H9 (cell line): ENCODE measurements around the gene MSH3. TPM values are rescaled to one million over a fixed set of nuclear protein-coding genes. Genes with fewer than 3 reads are reported as not detected.

Experiments
- DNase-seq: peaks from one replicate; pipeline ENCODE4 v3.0.0-alpha.2; 2017
- H2AFZ ChIP-seq: one replicate; pipeline ENCODE4 v1.6.1; 2013; ENCODE audit warnings: mild to moderate bottlenecking, low read length, control low read depth, moderate library complexity
- H2AK5ac ChIP-seq: 2 replicates; pipeline ENCODE4 v1.6.1; 2013; ENCODE audit warnings: low read length, control low read depth, mixed read lengths; ENCODE audit not compliant: insufficient read length
- H2BK120ac ChIP-seq: one replicate; pipeline ENCODE4 v1.6.1; 2013; ENCODE audit warnings: low read depth, mild to moderate bottlenecking, low read length, control low read depth, inconsistent platforms; ENCODE audit not compliant: poor library complexity, severe bottlenecking
- H2BK12ac ChIP-seq: 2 replicates; pipeline ENCODE4 v1.6.1; 2013; ENCODE audit warnings: low read length, control low read depth, mixed read lengths, low read depth; ENCODE audit not compliant: insufficient read length
- H2BK15ac ChIP-seq: 2 replicates; pipeline ENCODE4 v1.6.1; 2013; ENCODE audit warnings: low read depth, low read length, control low read depth
- H2BK20ac ChIP-seq: one replicate; pipeline ENCODE4 v1.6.1; 2013; ENCODE audit warnings: low read depth, mild to moderate bottlenecking, low read length, control low read depth, inconsistent platforms; ENCODE audit not compliant: poor library complexity, severe bottlenecking
- H2BK5ac ChIP-seq: 2 replicates; pipeline ENCODE4 v1.6.1; 2013; ENCODE audit warnings: low read length, control low read depth, mixed read lengths; ENCODE audit not compliant: insufficient read length
- H3K14ac ChIP-seq: 2 replicates; pipeline ENCODE4 v1.6.1; 2013; ENCODE audit warnings: low read length, control low read depth; ENCODE audit not compliant: insufficient read depth
- H3K18ac ChIP-seq: 2 replicates; pipeline ENCODE4 v1.6.1; 2013; ENCODE audit warnings: low read depth, mild to moderate bottlenecking, mixed read lengths, low read length, control low read depth; ENCODE audit not compliant: insufficient read length
- H3K23ac ChIP-seq: 2 replicates; pipeline ENCODE4 v1.6.1; 2013; ENCODE audit warnings: low read length, control low read depth, mixed read lengths, low read depth; ENCODE audit not compliant: insufficient read length
- H3K23me2 ChIP-seq: 2 replicates; pipeline ENCODE4 v1.6.1; 2013; ENCODE audit warnings: low read depth, mild to moderate bottlenecking, mixed read lengths, low read length, control low read depth; ENCODE audit not compliant: insufficient read length, poor library complexity, severe bottlenecking
- H3K27ac ChIP-seq: 2 replicates; pipeline ENCODE4 v1.5.1; 2013; ENCODE audit warnings: low read length, control low read depth, mixed read lengths, low read depth; ENCODE audit not compliant: insufficient read length
- H3K27me3 ChIP-seq: 2 replicates; pipeline ENCODE4 v1.6.1; 2013; ENCODE audit warnings: low read length, control low read depth, inconsistent platforms; ENCODE audit not compliant: insufficient read depth
- H3K4ac ChIP-seq: 2 replicates; pipeline ENCODE4 v1.6.1; 2013; ENCODE audit warnings: low read depth, mild to moderate bottlenecking, control low read depth, inconsistent platforms, low read length, moderate library complexity
- H3K4me1 ChIP-seq: 2 replicates; pipeline ENCODE4 v1.6.1; 2013; ENCODE audit warnings: low read length, control low read depth, inconsistent platforms; ENCODE audit not compliant: insufficient read depth
- H3K4me2 ChIP-seq: 2 replicates; pipeline ENCODE4 v1.6.1; 2013; ENCODE audit warnings: low read length, control low read depth, mixed read lengths; ENCODE audit not compliant: insufficient read length, insufficient read depth
- H3K56ac ChIP-seq: 2 replicates; pipeline ENCODE4 v1.6.1; 2013; ENCODE audit warnings: low read depth, mild to moderate bottlenecking, mixed read lengths, low read length, control low read depth; ENCODE audit not compliant: insufficient read length
- H3K79me1 ChIP-seq: 2 replicates; pipeline ENCODE4 v1.6.1; 2013; ENCODE audit warnings: low read depth, mild to moderate bottlenecking, moderate library complexity, low read length, control low read depth, inconsistent platforms; ENCODE audit not compliant: insufficient read depth, poor library complexity, severe bottlenecking
- H3K79me2 ChIP-seq: 2 replicates; pipeline ENCODE4 v1.6.1; 2013; ENCODE audit warnings: low read length, control low read depth, inconsistent platforms; ENCODE audit not compliant: insufficient read depth
- H3K9ac ChIP-seq: 2 replicates; pipeline ENCODE4 v1.6.1; 2013; ENCODE audit warnings: low read length, control low read depth, mixed read lengths; ENCODE audit not compliant: insufficient read length; ENCODE audit errors: extremely low read depth
- H3K9me3 ChIP-seq: one replicate; pipeline ENCODE4 v1.6.1; 2013; ENCODE audit warnings: low read depth, low read length, inconsistent platforms; ENCODE audit not compliant: control insufficient read depth
- H3T11ph ChIP-seq: one replicate; pipeline ENCODE4 v1.6.1; 2013; ENCODE audit warnings: mild to moderate bottlenecking, low read length, control low read depth, inconsistent platforms
- H4K20me1 ChIP-seq: one replicate; pipeline ENCODE4 v1.6.1; 2013; ENCODE audit not compliant: control insufficient read depth, insufficient read length, insufficient read depth
- H4K5ac ChIP-seq: 2 replicates; pipeline ENCODE4 v1.6.1; 2013; ENCODE audit warnings: low read depth, mild to moderate bottlenecking, mixed read lengths, low read length, control low read depth; ENCODE audit not compliant: insufficient read length
- H4K8ac ChIP-seq: replicated peaks from 2 replicates; pipeline ENCODE4 v1.6.1; 2013; ENCODE audit warnings: low read length, control low read depth, mixed read lengths, low read depth; ENCODE audit not compliant: insufficient read length
- H4K91ac ChIP-seq: 2 replicates; pipeline ENCODE4 v1.6.1; 2013; ENCODE audit warnings: low read depth, mild to moderate bottlenecking, moderate library complexity, mixed read lengths, low read length, control low read depth; ENCODE audit not compliant: insufficient read length
- H3K27ac Mint-ChIP-seq, 3 experiments: 2 replicates in 2 of 3; 3 replicates in 1 of 3; pipeline ENCODE4 v1.8.0; 2020 to 2021; ENCODE audit warnings: mixed read lengths in 3 of 3, mild to moderate bottlenecking in 1 of 3, moderate library complexity in 1 of 3
- H3K27me3 Mint-ChIP-seq: 2 replicates; pipeline ENCODE4 v1.8.0; 2021; ENCODE audit warnings: low read depth, mild to moderate bottlenecking, moderate library complexity, mixed read lengths
- H3K36me3 Mint-ChIP-seq, 3 experiments: 2 replicates in 2 of 3; 3 replicates in 1 of 3; pipeline ENCODE4 v1.8.0; 2020 to 2021; ENCODE audit warnings: low read depth in 3 of 3, mixed read lengths in 3 of 3; ENCODE audit not compliant: insufficient read depth in 1 of 3
- H3K4me1 Mint-ChIP-seq, 2 experiments: 2 replicates each; pipeline ENCODE4 v1.8.0; 2020; ENCODE audit warnings: mixed read lengths in 2 of 2
- H3K4me3 Mint-ChIP-seq, 2 experiments: 2 replicates in 1 of 2; 3 replicates in 1 of 2; pipeline ENCODE4 v1.8.0; 2020 to 2021; ENCODE audit warnings: mild to moderate bottlenecking in 2 of 2, mixed read lengths in 2 of 2, moderate library complexity in 1 of 2
- H3K9me3 Mint-ChIP-seq, 2 experiments: 2 replicates in 1 of 2; 3 replicates in 1 of 2; pipeline ENCODE4 v1.8.0; 2020; ENCODE audit warnings: mild to moderate bottlenecking in 2 of 2, mixed read lengths in 2 of 2, moderate library complexity in 1 of 2
- total RNA-seq: library from RNA; stranded (reverse); gene quantifications from 2 replicates; pipeline ENCODE4 v1.2.1, GENCODE V29; 2021
- TF ChIP-seq, protein P1 (sequence below): fragments of 200-600 bp; sonication (generic); conservative IDR thresholded peaks from 3 replicates; pipeline ENCODE4 v1.8.0; 2021; ENCODE audit warnings: antibody characterized with exemption, mild to moderate bottlenecking

The MSH3 gene
- total RNA-seq, 1 experiment from 2014 or later, result 17.3 TPM

DNA sequence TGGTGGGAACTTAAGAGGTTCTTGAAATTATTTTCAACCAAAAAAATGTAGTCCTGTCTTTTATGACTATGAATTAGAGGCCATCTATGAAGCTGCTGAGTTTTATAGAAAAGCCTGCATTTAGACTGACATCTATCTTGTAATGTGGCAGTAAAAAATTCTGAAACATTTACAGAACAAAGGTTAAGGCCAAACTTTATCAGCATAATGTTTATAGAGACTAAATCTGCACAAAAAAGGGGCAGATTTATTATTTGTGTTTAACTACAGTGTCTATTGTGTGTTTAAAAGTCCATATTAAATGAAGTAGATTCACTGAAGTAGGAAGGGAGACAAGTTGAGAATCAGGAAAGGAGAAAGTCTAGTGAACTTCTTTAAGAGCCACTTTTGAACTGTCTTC is 47.1 kb upstream of the MSH3 start:
- H2AFZ ChIP-seq, result no peak overlapping the region
- H4K20me1 ChIP-seq, result no peaks in the 10 kb centered on the region
- no peak overlapping the region for H3K56ac ChIP-seq
- H3K4me1 Mint-ChIP-seq, result no peaks in the 10 kb centered on the region
- no peak overlapping the region for H3K4me3 Mint-ChIP-seq
- H3K27ac ChIP-seq, result no peak overlapping the region
- H2BK15ac ChIP-seq, result no peak overlapping the region
- H3K14ac ChIP-seq, result no peak overlapping the region
- TF ChIP-seq, protein P1, sequence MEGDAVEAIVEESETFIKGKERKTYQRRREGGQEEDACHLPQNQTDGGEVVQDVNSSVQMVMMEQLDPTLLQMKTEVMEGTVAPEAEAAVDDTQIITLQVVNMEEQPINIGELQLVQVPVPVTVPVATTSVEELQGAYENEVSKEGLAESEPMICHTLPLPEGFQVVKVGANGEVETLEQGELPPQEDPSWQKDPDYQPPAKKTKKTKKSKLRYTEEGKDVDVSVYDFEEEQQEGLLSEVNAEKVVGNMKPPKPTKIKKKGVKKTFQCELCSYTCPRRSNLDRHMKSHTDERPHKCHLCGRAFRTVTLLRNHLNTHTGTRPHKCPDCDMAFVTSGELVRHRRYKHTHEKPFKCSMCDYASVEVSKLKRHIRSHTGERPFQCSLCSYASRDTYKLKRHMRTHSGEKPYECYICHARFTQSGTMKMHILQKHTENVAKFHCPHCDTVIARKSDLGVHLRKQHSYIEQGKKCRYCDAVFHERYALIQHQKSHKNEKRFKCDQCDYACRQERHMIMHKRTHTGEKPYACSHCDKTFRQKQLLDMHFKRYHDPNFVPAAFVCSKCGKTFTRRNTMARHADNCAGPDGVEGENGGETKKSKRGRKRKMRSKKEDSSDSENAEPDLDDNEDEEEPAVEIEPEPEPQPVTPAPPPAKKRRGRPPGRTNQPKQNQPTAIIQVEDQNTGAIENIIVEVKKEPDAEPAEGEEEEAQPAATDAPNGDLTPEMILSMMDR, result no peak
- no peaks in the 10 kb centered on the region; a peak in 1 of 7 replicates for H3K36me3 Mint-ChIP-seq
- H3K23ac ChIP-seq, result no peak overlapping the region
- no peak overlapping the region for H2BK5ac ChIP-seq
- no peak for DNase-seq
- no peak overlapping the region for H3K4ac ChIP-seq
- no peak overlapping the region for H3K9ac ChIP-seq
- no peak overlapping the region for H4K8ac ChIP-seq
- H3T11ph ChIP-seq, result no peak overlapping the region
- H2BK12ac ChIP-seq, result no peak overlapping the region
- H3K9me3 Mint-ChIP-seq, result peaks cover 0 to 6% of the 10 kb centered on the region in 2 experiments; a peak in 3 of 5 replicates
- no peak overlapping the region for H2BK120ac ChIP-seq
- H3K9me3 ChIP-seq, result no peaks in the 10 kb centered on the region
- no peak overlapping the region for H3K27ac Mint-ChIP-seq
- no peak overlapping the region for H4K91ac ChIP-seq
- no peak overlapping the region for H2BK20ac ChIP-seq
- no peak overlapping the region for H3K4me2 ChIP-seq
- no peaks in the 10 kb centered on the region for H3K4me1 ChIP-seq
- no peaks in the 10 kb centered on the region for H3K79me1 ChIP-seq
- no peaks in the 10 kb centered on the region for H3K27me3 Mint-ChIP-seq
- no peak overlapping the region for H4K5ac ChIP-seq
- no peak overlapping the region for H2AK5ac ChIP-seq
- no peaks in the 10 kb centered on the region for H3K79me2 ChIP-seq
- no peaks in the 10 kb centered on the region for H3K27me3 ChIP-seq
- H3K23me2 ChIP-seq, result no peaks in the 10 kb centered on the region
- H3K18ac ChIP-seq, result no peak overlapping the region
